ENCODE data around the gene OPCML.

- no peak for TF ChIP-seq CTCF (conservative IDR thresholded peaks at IDR 0.05; ENCODE audit: low read length)
- TF ChIP-seq EZH2phosphoT487 (IDR thresholded peaks at IDR 0.05; ENCODE audit: borderline replicate concordance): no peak
These were observed 908.8 kb downstream of the OPCML start for GRCh38 chr11:132623511-132623910.
